HG03571 (cell line): ENCODE data around the gene HTRA3.

Experiments used
- ATAC-seq: cut with Tn5 transposase; IDR thresholded peaks from one replicate; pipeline ENCODE4 v1.9.1; 2021; ENCODE audit not compliant: unreplicated experiment

Gene HTRA3

GRCh38 chr4:8269535-8270417 is at the start of gene HTRA3:
TSS of gene HTRA3 (plus strand) at chr4:8269754. CDS start at chr4:8269969, 215 bp downstream.
- no peak for ATAC-seq

DNA sequence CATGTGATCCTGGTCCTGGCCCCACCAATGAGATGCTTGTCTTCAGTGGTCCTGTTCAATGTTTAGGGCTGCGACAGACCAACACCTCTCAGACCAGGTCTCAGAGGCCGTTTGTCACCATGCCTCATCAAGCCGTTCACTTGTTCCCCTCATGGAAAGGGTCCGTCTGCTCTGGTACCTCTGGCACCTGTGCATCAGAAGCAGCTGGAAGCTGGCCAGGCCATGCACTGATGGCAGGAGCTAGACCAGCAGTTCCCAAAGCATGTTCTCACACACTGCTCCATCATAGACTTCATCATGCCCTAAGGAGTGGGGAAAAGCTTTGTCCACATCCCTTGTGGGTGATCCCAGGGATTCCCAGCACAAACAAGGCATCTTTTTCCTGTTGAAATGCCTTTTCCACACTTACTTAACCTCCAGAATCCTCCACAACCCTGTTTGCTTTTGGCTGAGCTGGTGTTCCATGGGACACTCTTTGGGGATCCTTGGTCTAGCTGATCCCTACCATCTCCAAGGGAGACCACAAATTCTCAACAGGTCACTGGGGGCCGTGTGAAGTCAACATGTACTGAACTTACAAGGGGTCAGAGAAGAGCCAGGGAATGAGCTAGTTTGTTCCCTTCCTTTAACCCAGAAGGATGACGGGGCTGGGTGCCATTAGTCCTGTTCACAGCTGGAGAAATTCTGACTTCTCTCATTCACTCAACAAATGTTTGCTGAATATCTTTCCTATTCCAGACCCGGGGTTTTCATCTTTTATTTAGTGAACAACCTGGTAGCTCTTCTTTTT is 48.7 kb upstream of the HTRA3 start:
- no peak for ATAC-seq

DNA sequence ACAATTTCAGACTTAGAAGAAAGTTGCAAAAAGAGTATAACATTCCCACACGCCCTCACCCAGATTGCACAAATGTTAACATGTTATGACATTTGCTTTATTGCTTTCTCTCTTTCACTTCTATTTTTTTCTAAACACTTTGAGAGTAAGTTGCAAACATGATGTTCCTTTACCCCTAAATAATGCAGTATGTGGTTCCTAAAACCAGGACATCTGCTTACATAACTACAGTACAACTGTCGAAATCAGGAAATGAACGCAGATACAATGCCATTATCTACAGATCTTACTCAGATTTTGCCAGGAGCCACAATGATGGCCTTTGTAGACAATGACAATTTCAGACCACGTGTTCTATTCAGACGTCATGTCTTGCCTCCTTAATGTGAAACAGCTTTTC is 48.1 kb upstream of the HTRA3 start:
- ATAC-seq, result no peak

GRCh38 chr4:8221985-8222384 is 47.6 kb upstream of the HTRA3 start:
- no peak for ATAC-seq

DNA sequence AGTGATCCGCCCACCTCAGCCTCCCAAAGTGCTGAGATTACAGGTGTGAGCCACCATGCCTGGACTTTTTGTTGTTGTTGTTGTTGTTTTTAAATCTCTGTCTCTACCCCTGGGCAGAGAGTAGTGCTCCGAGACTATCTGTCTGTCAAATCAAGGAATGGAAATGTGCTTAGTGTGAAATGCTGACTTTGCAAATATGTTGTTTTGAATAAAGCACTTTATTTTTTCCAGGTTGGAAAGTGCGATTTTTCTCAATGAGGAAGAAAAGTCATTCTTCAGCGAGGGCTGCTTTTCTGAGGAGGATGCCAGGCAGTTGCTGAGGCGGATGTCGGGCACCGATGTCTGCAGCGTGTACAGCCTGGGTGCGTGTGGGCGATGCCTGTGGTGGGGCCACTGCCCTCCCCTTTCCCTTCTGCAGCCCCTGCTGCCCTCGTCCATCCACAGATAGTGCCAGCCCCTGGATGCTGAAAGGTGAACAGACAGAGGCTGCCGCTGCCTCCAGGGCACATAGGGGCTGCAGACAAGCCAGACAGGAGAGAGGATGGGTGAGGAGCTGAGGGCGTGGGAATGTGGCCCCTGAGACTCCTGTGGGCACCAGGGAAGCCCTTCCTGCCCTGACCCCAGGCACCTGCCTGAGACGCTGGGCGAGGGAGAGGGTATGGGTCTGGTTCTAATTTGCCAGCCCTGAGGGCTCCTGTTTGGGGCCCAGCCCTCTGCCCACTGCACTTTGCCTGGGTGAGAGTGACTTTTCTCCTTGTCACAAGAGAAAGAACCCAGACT is 46.8 kb upstream of the HTRA3 start:
- no peak for ATAC-seq

GRCh38 chr4:8224267-8224974 is 45.1 kb upstream of the HTRA3 start:
- no peak for ATAC-seq

DNA sequence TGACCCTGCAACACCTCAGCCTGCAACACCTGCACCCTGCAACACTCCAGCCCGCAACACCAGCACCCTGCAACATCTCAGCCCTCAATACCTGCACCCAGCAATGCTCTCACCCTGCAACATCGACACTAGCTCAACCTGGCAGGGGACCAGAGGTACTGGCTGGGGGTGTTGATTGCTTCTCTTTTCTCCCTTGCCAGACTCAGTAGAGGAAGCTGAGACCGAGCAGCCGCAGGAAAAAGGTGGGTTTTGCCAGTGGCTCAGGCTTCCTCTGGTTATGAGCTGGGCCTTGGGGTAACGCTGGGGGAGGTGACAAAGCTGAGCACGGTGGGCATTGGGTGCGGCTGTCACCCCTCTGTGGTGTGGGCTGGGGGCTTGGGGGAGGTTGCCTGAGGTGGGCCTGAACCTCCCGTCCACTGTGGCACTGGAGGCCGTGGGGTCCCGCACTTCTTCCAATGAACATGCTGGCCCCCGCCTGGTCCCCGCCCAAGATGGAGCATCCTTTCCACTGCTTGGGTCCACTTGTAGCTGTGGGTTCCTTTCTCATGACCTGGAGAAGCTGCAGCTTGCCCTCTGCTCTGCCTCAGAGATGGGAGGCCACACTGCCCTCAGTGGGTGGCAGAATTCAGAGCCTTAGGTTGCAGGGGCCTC is 44.5 kb upstream of the HTRA3 start:
- no peak for ATAC-seq

DNA sequence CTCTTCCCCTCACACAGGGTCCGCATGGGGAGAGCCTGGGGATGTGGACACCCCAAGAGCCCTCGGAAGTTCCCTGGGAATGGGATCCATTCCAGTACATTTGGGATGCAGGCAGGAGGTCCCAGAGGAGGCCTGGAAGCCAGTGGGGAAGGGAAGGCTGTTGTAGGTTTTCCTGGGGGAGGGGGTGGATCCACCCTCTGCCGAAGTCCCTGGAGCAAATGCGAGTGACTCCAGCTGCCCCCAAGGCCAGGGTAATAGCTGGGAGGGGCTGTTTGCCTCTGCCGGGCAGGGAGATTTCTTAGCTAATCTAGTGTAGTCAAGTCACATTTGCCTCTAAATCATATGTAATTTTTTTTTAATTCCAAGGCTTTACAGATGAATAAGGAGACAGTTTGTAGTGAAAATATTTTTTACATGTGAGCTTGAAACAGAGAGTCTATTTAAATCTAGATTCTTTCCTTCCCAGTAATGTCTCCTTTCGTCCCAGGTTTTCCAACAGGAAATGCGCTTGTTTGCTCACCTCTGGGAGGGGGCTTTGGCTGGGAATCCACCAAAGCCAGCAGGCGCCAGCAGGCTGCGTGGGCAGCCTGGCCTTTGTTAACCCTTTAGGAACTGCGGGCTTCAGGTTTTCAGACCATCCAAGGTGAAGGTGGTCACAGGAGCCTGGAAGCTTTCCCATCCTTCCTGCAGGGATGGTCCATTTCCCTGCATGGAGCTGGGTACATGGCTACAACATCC is 43.7 kb upstream of the HTRA3 start:
- no peak for ATAC-seq

- ATAC-seq, result no peak
Measured at GRCh38 chr4:8227201-8227770, 42.3 kb upstream of the HTRA3 start.

DNA sequence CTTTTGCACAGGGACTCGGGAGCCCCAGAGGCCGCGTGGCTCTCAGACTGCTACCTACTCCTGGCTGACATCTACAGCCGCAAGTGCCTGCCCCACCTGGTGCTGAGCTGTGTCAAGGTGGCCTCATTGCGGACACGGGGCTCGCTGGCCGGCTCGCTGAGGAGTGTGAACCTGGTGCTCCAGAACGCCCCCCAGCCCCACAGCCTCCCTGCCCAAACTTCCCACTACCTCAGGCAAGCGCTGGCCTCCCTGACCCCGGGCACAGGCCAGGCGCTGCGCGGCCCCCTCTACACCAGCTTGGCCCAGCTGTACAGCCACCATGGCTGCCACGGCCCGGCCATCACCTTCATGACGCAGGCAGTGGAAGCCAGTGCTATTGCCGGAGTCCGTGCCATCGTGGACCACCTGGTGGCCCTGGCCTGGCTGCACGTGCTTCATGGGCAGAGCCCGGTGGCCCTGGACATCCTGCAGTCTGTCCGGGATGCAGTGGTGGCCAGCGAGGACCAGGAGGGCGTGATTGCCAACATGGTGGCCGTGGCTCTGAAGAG is 41.7 kb upstream of the HTRA3 start:
- no peak for ATAC-seq

- ATAC-seq, result peak; percentile 63
Measured at GRCh38 chr4:8228319-8229250, 41.0 kb upstream of the HTRA3 start.

GRCh38 chr4:8229331-8229975 is 40.1 kb upstream of the HTRA3 start:
- no peak for ATAC-seq

DNA sequence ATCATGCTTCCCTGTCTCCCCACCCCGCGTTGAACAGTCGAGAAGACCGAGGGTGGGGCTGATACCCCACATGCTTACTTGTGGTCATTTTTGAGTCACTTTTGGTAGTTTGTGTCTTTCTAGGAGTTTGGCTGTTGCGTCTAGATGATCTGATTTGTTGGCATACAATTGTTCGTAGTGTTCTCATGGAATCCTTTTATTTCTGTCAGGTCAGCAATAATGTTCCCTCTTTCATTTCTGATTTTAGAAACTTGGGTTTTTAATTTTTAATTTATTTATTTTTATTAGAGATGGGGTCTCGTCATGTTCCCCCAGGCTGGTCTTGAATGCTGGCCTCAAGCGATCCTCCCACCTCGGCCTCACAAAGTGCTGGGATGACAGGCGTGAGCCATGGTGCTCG is 39.5 kb upstream of the HTRA3 start:
- no peak for ATAC-seq

- ATAC-seq, result no peak
Measured at GRCh38 chr4:8230891-8231290, 38.7 kb upstream of the HTRA3 start.

DNA sequence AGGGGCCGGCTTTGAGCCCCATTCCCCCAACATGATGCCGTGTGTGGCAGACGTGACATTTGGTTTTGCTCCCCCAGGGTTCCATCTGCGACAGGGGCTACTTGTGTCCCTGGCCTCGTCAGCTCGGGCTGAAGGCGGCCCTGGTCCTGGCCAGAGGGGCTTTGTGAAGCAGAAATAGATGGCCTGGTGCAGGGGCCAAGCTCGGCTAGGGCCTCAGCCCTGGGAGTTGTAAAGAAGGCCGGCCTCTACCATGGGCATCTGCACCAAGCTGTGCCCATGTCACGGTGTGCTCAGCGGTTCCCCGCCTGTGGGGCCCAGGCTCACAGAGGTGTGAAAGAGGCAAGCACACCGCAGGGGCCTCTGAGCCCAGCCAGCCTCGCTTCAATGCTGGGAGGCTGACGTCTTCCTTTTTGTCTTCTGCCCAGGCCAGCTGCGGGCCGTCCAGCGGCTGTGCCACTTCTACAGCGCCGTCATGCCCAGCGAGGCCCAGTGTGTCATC is 38.0 kb upstream of the HTRA3 start:
- ATAC-seq, result no peak

DNA sequence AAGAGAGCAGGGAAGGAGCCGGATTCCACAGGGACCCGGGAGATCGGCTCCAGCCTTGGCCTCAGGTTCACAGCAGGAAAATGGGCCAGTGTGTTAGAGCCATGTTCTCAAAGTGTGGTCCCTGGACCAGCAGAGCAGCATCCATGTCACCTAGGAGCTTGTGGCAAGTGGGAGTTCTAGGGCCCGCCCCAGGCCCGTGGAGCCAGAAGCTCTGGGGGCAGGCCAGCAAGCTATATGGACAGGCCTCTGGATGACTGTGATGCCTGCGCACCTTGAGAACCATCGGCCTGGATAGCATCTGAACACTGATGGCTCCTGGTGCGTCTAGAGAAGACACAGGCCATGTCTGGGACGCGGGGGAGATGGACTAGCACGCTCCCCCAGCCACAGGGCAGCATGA is 36.8 kb upstream of the HTRA3 start:
- no peak for ATAC-seq
